Stimulated activated CD4-positive, alpha-beta T cell treated with anti-CD3 and anti-CD28 coated beads, Interleukin-15, amount 100 ng/mL, for 24 hours (primary cell): ENCODE results near the gene ATP9B.
"Not testable (repeated sequence)": the region's sequence is repeated elsewhere in the genome, so short reads cannot be mapped to it uniquely, and the experiment has no call there.

Source experiments
- DNase-seq: peaks from one replicate; pipeline ENCODE4 v3.0.0-alpha.2; 2020

The ATP9B gene

GRCh38 chr18:79299272-79299671 is 230.1 kb downstream of the ATP9B start:
- no peak for DNase-seq

- no peak for DNase-seq
Measured at GRCh38 chr18:79299711-79300110, 230.5 kb downstream of the ATP9B start.

DNA sequence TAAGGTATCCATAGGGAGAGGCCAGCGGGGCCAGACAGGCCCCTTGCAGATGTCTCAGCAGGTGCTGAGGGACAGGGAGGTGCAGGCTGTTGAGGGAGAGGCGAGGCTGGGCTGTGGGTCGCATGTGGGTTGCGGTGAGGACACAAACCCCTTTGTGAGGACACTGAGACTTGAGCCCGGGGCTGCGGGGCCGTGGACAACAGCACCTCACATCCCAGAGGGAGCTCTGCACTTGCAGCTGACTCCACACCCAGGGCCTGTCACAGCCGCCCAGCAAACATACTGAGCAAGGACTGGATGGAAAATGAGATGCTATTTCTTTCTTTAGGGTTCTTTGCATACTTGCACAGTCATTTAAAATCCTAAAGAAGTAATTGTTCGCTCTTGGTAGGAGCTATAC is 231.2 kb downstream of the ATP9B start:
- no peak for DNase-seq

GRCh38 chr18:79302120-79302519 is 232.9 kb downstream of the ATP9B start:
- DNase-seq, result no peak

DNA sequence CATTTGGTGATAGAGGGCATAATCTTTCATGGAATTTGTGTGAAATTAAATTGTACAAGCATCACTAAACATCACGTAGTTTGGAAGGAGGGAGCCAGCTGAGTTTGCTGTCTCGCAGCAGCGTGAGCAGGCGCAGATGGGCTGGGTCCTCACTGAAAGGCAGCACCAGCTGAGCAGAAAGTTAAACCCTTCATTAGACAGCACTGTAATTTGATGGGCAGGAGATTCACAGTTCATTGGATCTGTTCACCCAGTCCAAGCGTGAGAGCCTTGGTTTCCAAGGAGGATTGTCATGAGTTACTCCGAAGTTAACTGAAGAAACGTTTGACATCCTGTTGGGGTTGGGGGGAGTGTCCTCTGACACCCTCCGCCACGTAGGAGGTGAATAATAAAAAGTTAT is 236.7 kb downstream of the ATP9B start:
- DNase-seq, result no peak

- DNase-seq, result no peak
Measured at GRCh38 chr18:79309614-79310358, 240.6 kb downstream of the ATP9B start.

GRCh38 chr18:79314838-79315388 is 245.7 kb downstream of the ATP9B start:
- DNase-seq, result no peak

GRCh38 chr18:79315596-79315995 is 246.4 kb downstream of the ATP9B start:
- DNase-seq, result no peak

DNA sequence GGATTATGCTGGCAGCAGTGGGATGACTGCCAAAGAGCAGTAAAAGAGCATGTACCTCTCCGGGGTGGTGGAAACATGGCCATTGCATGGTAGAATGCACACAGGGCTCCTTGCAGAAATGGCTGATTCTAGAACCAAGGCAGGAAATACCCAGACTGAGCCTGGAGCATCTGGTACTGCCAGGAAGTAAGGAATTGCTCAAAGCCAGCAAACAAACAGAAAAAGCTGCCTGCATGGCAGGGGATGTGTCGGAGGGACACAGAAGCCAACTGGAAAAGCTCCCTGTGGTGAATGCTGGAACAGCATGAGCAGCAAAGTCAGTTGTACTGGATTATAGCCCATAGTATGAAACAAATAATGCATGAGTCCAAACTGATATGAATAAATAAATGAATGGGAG is 248.5 kb downstream of the ATP9B start:
- no peak for DNase-seq

DNA sequence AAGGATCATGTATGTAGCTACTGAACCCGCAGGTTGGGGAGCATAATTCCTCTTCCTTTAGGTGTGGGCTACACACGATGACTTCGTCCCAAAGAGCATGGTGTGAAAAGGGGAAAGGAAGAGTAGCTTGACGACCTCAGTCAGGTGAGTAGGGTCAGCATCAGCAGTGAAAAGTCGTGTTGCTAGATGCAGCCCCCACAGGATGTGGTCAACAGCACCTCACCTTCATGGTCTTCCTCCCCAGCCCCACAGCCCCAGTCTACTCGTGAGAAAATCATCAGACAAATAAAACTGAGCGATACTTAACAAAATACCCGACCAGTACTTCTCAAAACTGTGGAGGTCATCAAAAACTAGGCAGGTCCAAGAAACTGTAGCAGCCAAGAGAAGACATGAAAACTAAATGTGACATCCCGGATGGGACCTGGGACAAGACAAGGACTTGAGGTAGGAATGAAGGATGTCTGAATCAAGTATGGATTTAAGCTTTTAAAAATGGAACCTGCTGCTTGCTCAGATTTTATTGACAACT is 249.0 kb downstream of the ATP9B start:
- DNase-seq, result no peak

GRCh38 chr18:79320216-79320850 is 251.1 kb downstream of the ATP9B start:
- no peak for DNase-seq

DNA sequence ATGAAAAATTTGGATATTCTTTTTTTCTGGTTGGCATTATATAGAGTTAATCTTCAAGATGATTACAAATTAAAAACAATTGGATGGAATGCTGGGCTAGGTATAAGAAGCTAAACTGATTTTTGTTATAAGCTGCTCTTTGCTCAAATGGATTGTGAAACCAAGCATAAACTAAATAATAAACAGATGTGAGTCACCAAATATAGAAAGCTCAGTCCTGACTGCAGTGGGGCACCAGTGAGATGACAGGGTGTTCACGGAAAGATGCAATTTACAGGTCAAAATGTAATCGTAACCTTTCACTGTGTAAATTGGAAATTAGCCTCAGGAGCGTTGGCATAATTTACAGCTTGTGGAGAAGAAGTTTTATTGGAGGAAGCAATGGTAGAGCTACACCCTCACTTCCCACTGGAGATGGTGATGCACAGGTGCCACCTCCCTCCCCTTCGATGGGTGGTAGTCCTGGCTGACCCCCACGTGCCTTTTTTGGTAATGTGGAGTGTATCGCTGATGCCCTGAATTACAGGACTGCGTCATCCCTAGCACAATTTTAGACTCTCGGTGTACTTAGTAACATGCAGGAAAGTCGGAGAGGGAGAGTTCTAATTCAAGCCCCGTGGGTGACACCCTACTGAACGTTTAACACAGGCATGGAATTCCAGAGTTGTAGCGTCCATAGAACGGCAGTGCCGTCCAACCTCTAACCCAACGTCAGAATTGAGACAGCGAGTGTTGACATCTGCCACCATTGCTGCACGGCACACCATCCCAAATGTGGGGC is 252.6 kb downstream of the ATP9B start:
- no peak for DNase-seq

DNA sequence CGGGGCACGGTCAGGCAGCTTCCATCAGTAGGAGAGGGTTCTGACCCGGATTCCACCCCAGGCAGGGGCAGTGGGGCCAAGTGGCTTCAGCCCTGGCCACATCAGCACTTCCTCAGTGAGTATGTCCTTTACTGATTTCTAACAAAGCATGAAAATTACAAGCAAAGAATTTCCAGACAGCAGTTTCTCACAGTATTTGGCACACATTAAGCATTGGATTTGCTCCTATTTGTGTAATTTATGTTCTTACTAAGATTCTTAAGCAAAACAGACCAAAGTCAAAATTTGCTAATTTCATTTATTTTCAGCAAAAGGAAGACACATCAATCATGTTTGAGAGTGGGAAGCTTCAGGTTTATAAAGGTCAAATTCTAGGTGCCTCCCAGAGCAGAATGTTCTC is 253.2 kb downstream of the ATP9B start:
- no peak for DNase-seq

DNA sequence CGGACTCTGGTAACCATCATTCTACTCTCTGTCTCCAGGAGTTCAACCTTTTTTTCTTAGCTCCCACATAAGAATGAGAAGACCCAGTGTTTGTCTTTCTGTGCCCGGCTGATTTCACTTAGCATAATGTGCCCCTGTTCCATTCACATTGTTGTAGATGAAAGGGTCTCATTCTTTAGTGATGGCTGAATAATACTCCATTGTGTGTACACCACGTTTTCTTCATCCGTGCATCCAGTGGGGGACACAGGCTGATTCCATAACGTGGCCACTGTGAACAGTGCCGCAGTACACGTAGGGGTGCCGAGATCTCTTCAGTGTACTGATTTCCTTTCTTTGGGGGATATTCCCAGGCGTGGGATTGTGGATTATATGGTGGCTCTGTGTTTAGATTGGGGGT is 254.3 kb downstream of the ATP9B start:
- DNase-seq, result no peak

- no peak for DNase-seq
Measured at GRCh38 chr18:79326413-79327198, 257.4 kb downstream of the ATP9B start.

- no peak for DNase-seq
Measured at GRCh38 chr18:79327199-79327721, 258.1 kb downstream of the ATP9B start.

- DNase-seq, result not testable (repeated sequence)
Measured at GRCh38 chr18:79327915-79328314, 258.7 kb downstream of the ATP9B start.

GRCh38 chr18:79328887-79329286 is 259.7 kb downstream of the ATP9B start:
- DNase-seq, result no peak

DNA sequence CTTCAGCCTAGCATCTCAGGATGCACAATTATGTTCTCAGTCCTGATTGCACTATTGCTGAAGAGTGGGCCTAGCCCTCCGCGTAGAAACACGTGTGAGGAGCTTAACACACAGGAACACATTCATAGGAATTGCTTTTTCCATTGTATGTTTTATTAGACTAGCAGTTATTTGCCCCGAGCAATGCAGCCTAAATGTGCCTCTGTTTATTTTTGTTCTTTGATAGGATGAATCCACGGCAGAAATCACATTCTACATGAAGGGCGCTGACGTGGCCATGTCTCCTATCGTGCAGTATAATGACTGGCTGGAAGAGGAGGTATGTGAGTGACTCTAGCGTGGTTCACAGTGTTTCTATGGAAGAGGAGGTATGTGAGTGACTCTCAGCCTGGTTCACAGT is 260.6 kb downstream of the ATP9B start:
- no peak for DNase-seq

DNA sequence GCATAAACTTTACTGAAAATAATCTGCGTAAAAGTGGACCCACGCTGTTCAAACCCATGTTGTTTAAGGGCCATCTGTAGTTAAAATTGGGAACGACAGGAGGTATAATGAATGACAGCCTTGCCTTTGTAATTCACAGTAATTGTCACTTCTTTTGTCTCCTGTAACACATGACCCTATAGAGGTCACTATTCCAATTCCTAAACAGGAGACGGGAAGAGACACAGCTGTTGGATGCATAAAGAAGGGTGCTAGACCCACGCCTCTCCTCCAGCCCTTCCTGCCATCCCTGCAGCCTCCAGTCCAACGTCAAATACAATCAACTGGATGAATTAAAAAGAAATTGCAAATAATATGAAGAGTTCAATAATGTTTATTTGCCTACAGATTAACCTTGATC is 263.5 kb downstream of the ATP9B start:
- DNase-seq, result no peak

DNA sequence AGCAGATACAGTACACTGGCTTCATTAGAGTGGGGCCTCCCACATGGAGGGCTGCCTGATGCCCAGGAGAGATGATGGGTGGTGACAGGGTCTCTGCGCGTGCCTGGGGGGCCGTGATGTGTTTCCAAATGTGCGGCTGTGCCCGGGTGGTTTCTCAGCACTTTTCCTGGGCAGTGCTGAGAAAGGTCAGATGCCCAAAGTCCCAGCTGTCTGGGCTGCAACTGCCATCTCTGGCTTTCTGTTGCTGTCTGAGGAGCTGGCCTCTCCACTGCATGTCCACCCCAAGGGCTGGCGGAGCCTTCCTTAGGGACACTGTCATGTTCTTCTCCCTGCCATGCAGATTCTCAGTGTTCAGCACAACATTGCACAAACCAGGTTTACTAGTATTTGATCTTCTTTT is 263.9 kb downstream of the ATP9B start:
- no peak for DNase-seq

GRCh38 chr18:79334496-79335233 is 265.5 kb downstream of the ATP9B start:
- no peak for DNase-seq
